GM21737 (cell line): ENCODE results near the gene TRIM43B.
"Not testable (repeated sequence)": the region's sequence is repeated elsewhere in the genome, so short reads cannot be mapped to it uniquely, and the experiment has no call there.

ENCODE experiments used
- ATAC-seq: cut with Tn5 transposase; IDR thresholded peaks from one replicate; pipeline ENCODE4 v1.9.1; 2021; ENCODE audit warnings: mild to moderate bottlenecking, moderate library complexity; ENCODE audit not compliant: unreplicated experiment

The TRIM43B gene

DNA sequence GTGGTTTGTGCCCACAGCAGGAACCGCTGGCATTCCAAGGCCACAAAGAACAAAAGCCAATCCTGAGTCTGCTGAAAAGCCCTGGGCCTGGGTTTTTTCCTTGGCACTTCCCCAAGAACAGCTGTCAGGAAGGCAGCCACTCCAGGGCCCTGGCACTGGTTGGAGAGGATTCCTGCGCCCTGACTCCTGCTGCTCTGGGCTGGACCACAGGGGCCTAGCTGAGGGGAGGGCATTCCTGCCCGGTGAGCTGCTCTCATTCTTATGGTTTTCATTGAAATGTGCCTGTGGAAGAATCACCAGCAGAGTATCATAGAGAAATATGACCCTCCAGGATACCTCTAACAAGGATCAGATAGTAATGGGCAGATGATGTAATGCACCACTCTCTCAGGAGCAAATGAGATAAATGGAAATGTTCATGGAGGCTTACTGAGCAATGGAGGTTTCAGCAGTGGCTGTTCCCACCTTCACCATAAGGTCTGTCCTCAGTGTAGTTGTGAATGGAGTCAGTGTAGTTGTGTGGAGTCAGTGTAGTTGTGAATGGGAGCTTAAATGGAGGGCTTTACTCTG lies 50.0 kb downstream of the TRIM43B start:
- not testable (repeated sequence) for ATAC-seq

- not testable (repeated sequence) for ATAC-seq
Measured at GRCh38 chr2:95433973-95434372, 50.6 kb downstream of the TRIM43B start.

GRCh38 chr2:95433373-95433772 lies 51.2 kb downstream of the TRIM43B start:
- not testable (repeated sequence) for ATAC-seq

DNA sequence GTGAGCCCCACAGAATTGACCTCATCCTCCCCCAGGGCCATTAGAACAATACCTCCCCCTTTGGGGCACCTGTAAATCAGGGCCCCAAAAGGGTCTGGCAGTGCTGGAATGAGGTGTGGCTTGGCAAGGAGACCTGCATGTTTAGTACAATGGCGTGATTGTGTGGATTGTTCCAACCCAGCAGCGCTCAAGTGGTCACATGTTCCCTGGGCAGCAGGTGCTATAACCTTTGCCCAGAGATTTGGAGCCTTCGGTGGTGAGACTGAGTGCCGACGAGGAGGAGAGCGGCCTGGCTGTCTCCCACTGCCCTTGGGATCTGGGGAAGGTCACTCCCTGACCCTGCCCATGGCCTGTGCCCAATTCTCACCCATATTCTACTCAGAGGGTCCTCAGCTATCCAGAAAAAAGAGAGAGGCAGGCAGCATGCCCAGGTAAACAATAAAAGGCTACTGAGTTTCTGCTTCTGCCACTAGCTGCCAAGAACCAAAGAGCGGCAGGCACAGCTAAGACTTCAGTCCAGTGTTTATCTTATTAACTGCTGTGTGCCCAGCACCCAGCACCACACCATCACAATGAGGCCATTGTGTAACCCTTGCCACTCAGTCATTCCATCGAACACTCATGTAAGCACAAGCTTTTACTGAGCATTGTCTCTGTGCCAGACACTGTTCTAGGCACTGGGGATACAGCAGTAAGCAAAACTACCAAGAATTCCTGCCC lies 54.6 kb downstream of the TRIM43B start:
- not testable (repeated sequence) for ATAC-seq

- not testable (repeated sequence) for ATAC-seq
Measured at GRCh38 chr2:95427196-95427867, 57.2 kb downstream of the TRIM43B start.
